Measurements from ENCODE around the gene RHOBTB3. TPM values are rescaled to one million over a fixed set of nuclear protein-coding genes. Genes with fewer than 3 reads are reported as not detected.

The RHOBTB3 gene
- total RNA-seq, 1 donor from 2014 or later = 66.9 TPM

DNA sequence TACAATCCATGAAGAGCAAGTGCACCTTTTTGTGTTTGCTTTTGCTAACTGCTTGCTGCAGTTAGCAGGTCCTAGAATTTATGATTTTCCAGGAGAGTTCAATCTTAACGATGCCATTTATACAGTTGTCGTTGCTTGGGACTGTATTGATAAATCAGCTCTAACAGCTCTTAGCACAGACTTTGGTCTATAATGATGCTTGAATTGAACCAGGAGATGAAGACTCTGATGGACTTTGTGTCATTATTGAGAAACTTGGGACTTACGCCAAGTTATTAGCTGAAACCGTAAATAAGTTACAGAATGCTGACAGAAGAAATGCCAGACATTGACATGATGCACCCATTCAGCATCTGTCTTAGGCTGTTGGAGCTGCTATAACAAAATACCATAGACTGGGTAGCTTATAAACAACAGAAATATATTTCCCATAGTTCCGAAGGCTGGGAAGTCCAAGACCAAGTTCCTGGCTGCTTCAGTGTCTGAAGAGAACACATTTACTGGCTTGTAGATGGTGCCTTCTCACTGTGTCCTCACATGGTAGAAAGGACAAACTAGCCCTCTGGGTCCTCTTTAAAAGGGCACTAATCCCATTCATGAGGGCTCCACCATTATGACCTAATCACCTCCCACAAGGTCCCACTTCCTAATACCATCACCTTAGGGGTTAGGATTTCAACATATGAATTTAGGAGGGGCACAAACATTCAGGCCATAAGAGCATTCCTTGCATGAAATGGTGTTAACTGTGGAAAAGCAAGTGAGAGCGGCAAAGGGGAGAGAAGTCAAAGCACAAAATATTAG, 73.8 kb downstream of the RHOBTB3 start:
- TF ChIP-seq CTCF (conservative IDR thresholded peaks at IDR 0.05) = no peak
- no peak overlapping the region for H3K27ac Mint-ChIP-seq (ENCODE audit: unreplicated experiment)
- peaks cover 9% of the 10 kb centered on the region for H3K36me3 Mint-ChIP-seq (ENCODE audit: low read depth)
- no peaks in the 10 kb centered on the region for H3K27me3 Mint-ChIP-seq (ENCODE audit: low read depth)
- peaks cover 17% of the 10 kb centered on the region for H3K4me1 Mint-ChIP-seq
- peaks cover 10% of the 10 kb centered on the region for H3K9me3 Mint-ChIP-seq
- DNase-seq (ENCODE audit: low read depth, low spot score) = no peak
- no peak overlapping the region for H3K4me3 Mint-ChIP-seq

- Mint-ChIP-seq H3K4me1 (peaks cover 19% of the 10 kb centered on the region), H3K4me3 (no peak overlapping the region), H3K9me3 (peaks cover 7% of the 10 kb centered on the region), H3K36me3 (ENCODE audit: low read depth) (peaks cover 5% of the 10 kb centered on the region), H3K27ac (ENCODE audit: unreplicated experiment) (no peak overlapping the region), H3K27me3 (ENCODE audit: low read depth) (no peaks in the 10 kb centered on the region)
- DNase-seq (ENCODE audit: low read depth, low spot score) = no peak
- no peak for TF ChIP-seq CTCF (conservative IDR thresholded peaks at IDR 0.05)
Observed at GRCh38 chr5:95806687-95807086, 75.6 kb downstream of the RHOBTB3 start.

DNA sequence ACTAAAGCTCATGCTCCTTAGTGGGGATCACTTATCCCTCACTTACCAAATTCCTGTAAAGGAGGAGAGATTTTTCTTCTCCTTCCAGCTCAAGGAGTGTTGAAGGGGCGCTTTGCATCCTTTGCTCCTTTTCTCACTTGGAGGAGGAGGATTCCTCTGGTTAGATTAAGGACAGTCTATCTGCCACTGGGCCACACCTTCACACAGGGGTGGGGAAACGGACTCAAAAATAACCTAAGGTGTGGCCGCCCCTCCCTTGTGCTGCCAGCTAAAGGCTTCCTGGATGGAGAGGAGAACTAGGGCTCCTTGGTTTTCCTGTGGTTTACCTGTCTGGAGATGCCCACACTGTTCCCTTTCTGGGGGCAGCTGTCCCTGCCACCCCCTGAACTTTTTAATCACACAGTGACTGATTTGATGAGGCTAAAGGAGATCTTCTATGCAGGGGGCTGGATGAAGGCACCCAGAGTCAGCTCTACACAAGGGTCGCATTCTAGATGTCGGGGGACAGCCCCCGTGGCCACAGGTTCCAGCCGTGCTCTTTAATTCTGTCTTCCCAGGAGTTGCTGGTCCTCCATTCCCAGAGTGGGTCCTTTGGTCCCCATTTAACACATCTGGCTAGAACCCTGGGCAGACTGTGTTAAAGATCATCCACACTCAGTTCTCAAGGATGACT, 77.0 kb downstream of the RHOBTB3 start:
- H3K4me1 Mint-ChIP-seq = peaks cover 19% of the 10 kb centered on the region
- no peak for TF ChIP-seq CTCF (conservative IDR thresholded peaks at IDR 0.05)
- peaks cover 5% of the 10 kb centered on the region for H3K36me3 Mint-ChIP-seq (ENCODE audit: low read depth)
- H3K27me3 Mint-ChIP-seq (ENCODE audit: low read depth) = no peaks in the 10 kb centered on the region
- H3K27ac Mint-ChIP-seq (ENCODE audit: unreplicated experiment) = no peak overlapping the region
- DNase-seq (ENCODE audit: low read depth, low spot score) = no peak
- no peak overlapping the region for H3K4me3 Mint-ChIP-seq
- H3K9me3 Mint-ChIP-seq = peaks cover 4% of the 10 kb centered on the region

DNA sequence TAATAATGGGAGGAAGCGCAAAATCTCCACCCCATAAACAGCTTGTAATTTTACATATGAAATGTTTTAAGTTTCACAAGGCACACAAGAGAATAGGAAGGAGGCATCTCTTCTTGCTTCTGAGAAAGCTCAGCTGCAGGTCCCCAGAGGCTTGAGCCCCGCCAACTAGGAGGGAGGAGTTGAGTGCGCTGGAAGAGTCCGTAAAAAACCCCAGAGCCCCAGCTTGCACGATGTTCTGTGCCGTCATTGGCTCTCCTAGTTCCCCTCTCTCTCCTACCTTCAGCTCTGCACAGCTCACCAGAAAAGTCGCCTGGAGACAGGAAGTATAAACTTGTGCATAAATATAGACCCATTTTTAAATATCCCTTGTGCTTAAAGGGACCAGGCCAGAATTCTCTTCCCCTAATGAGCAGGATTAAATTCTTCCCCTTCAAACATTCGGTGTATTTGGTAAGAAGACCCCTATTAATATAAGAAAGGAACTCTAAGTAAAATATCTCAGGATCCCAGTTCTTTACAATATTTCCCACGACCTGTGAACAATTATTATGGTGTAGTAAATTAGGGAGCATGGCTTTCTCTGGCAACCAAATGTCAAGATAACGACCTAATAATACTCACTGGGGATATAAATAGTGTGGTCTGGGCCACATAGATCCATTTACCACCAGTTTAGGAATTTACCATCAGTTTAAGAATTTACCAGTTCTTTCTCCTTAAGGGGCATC, 77.7 kb downstream of the RHOBTB3 start:
- H3K27me3 Mint-ChIP-seq (ENCODE audit: low read depth) = no peaks in the 10 kb centered on the region
- no peak for DNase-seq (ENCODE audit: low read depth, low spot score)
- TF ChIP-seq CTCF (conservative IDR thresholded peaks at IDR 0.05) = no peak

DNA sequence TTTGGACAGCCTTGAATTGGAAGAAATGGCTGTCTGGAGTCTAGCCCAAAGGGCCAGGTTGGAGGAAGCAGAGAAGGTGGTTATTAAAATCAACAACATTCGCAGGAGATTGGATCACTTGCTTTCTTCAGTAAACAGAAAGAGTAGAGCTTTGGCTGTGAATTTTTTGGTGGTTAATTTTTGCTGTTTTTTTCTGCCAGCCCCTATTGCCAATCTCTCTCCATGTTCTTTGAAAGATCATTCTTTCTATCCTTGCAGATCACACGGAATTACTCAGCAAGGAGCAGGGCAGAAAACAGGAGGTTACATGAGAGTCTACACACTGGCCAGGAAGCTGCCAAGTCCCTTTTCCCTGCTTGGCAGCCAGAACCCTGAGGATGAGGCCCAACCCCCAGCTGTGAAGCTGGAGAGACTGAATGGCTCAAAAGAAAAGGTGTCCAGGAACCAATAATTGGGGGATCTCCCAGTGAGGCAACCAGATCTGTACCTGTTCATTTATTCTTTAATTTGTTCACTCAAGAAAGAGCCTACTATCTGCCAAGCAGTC, 78.4 kb downstream of the RHOBTB3 start:
- Mint-ChIP-seq H3K4me3 (no peak overlapping the region), H3K27me3 (ENCODE audit: low read depth) (no peaks in the 10 kb centered on the region), H3K27ac (ENCODE audit: unreplicated experiment) (no peak overlapping the region), H3K36me3 (ENCODE audit: low read depth) (peaks cover 3% of the 10 kb centered on the region), H3K4me1 (peaks cover 19% of the 10 kb centered on the region), H3K9me3 (peaks cover 4% of the 10 kb centered on the region)
- no peak for DNase-seq (ENCODE audit: low read depth, low spot score)
- no peak for TF ChIP-seq CTCF (conservative IDR thresholded peaks at IDR 0.05)

More for the DNA sequence above, 77.7 kb downstream of the RHOBTB3 start:
- H3K4me3 Mint-ChIP-seq = no peak overlapping the region
- peaks cover 4% of the 10 kb centered on the region for H3K9me3 Mint-ChIP-seq
- H3K36me3 Mint-ChIP-seq (ENCODE audit: low read depth) = peaks cover 5% of the 10 kb centered on the region
- H3K27ac Mint-ChIP-seq (ENCODE audit: unreplicated experiment) = no peak overlapping the region
- peaks cover 19% of the 10 kb centered on the region for H3K4me1 Mint-ChIP-seq

Measured in neural crest cell (in vitro differentiated cells).